NOMO-1 (cell line): ENCODE measurements around the gene BTBD9.
A peak's percentile ranks its signal among the peaks of the same experiment; 100 is the strongest.
"Not testable (repeated sequence)": the region's sequence is repeated elsewhere in the genome, so short reads cannot be mapped to it uniquely, and the experiment has no call there.

Source experiments
- DNase-seq, 2 experiments: peaks; one replicate each; lab custom pipeline; 2025; ENCODE audit not compliant: unreplicated experiment in 2 of 2; lab: John Stamatoyannopoulos, UW

The BTBD9 gene

DNA sequence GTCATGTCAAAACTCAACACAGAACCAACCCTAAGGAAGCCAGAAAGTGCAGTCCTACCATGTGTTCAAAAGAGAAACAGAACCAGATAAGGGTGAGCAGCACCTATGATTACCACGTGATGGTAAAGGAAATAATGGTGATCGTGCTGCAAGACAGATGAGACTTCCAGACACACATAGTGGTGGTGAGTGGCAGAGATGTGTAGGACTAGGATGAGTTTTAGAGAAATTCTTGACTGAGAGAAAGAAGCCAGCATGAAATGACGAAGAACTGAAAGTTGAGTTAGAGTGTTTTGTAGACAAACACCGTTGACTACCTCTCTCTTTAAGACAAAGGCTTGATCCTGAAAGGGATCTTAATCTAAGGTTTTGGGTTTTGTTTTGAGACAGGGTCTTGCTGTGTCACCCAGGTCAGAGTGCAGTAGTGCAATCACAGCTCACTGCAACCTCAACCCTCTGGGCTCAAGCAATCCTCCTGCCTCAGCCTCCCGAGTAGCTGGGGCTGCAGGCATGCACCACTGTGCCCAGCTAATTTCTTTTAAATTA, 10.6 kb upstream of the BTBD9 start:
- DNase-seq, result no peak

GRCh38 chr6:38649744-38650143, 10.0 kb upstream of the BTBD9 start:
- DNase-seq, result no peak

- no peak for DNase-seq
These were observed 8.9 kb upstream of the BTBD9 start for GRCh38 chr6:38648629-38649028.

DNA sequence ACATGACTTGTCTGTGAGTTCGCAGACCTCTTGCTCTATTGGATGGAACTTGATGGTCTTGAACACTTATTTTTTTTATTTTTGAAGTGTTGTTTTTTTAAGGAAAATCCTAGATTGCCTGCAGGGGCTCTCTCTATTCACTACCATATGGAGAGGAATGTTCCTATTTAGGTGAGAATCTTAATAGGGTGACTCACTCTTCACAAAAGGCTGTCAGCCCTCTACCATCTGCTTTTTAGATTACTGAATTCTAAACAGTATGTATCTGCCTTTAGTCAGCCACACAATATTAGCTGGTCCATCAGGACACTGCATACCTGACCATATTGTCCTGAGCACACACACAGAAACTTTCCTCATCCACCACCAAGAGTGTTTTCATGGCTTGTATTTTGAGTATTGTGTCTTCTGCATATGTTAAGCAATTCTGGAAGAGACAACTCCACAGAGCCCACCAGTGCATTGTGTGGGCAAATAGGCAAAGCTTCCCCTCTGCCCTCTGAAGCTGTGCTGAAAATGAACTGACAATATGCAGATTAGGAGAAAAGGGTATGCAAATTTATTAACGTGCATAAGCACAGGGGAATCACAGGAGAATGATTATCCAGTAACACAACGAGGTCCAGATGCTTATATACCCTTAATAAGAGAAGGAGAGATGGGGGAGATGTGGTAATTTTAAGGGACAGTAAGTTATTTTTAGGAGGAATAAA, 6.6 kb upstream of the BTBD9 start:
- no peak for DNase-seq

- DNase-seq, result no peak
These were observed 5.2 kb upstream of the BTBD9 start for GRCh38 chr6:38644951-38645350.

DNA sequence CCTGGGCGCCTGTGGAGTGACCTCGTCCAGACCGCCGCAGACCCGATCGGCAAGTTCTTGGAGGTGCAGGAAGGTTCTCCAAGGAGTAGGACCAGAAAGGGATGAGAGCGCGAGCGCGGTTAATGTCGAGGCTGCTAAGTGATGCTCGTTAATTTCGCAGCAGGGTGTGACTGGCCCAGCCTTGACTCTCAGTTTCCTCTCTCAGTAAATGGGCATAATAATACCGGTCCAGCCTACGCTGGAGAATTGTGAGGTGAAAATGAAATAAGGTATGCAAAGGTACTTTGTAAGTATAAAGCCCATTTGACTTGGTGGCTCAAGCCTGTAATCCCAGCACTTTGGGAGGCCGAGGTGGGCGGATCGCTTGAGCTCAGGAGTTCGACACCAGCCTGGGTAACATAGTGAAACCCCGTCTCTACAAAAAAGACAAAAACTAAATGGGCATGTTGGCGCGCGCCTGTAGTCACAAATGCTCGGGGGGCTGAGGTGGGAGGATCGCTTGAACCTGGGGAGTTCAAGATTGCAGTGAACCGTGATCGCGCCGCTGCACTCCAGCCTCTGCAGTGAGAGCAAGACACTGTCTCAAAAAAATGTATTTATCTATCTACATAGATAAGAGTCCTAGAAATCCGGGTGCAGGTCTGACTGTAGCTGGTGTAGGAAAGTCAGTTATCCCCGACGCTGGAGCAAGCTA, 634 bp upstream of the BTBD9 start:
- peak in 1 of 2 experiments; percentile 53 for DNase-seq

- peak; percentile 5 to 37 for DNase-seq
These were observed 710 bp downstream of the BTBD9 start for GRCh38 chr6:38638941-38639497.

DNA sequence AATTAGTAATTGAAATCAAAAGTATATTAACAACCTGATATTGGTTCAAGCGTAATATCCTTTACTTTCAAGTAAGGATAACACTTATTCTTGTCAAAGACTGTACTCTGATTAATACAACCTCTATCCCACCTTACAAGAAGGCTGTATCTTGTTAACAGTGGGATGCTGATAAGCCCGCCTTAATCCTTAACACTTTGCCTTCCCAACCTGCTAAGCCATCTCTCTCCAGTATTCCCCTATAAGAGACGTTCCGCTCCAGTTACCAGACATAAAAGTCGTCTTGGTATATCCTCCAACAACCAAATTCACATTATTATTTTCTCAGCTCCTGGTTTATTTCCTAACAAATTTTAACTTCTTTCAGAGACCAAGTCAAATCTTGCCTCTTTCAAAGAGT, 2.0 kb downstream of the BTBD9 start:
- DNase-seq, result no peak

GRCh38 chr6:38636027-38636426, 3.7 kb downstream of the BTBD9 start:
- DNase-seq, result no peak

- no peak for DNase-seq
These were observed 5.2 kb downstream of the BTBD9 start for GRCh38 chr6:38634518-38634917.

GRCh38 chr6:38632490-38632889, 7.2 kb downstream of the BTBD9 start:
- no peak for DNase-seq

DNA sequence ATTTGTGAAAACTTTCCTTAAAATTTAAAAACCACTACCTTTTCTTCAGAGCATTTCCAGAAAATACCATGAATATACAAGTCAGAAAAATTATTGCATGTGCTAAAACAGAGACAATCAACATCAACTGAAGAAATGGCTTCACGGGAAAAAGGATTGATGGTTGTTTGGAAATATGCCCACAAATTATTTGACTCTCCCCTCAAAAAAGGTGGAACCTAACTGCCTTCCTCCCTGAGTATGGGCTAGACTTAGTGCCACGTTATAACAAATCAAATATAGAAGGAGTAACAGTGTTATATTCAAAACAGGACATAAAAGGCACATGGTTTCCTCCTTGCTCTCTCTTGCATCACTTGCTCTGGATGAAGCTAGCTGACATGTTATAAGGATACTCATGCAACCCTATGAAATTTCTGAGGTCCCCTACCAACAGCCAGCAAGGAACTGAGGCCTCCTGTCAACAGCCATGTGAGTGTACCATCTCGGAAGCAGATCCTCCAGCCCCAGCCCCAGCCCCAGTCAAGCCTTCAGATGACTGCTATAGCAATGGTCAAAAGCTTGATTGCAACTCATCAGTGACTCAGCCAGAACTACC, 8.4 kb downstream of the BTBD9 start:
- DNase-seq, result no peak

DNA sequence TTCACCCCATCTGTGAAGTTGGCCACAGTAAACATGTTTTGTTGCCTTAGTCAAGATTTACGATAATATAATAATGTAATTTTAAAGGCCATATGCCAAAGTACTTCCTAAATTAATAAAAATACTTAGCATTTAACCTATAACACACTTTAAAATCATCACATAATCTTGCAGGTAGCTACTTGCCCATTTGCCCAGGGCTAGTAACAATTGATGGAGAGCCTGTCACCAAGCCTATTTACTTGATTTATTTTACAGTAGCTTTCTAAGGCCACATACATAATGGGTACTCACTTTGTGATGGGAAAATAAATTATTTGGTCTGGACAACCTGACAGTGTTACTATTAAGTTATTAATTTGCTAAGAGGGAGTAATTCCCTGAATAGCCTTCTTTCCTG, 14.5 kb downstream of the BTBD9 start:
- no peak for DNase-seq

GRCh38 chr6:38619342-38619741, 20.4 kb downstream of the BTBD9 start:
- not testable (repeated sequence) for DNase-seq

- DNase-seq, result not testable (repeated sequence)
These were observed 21.4 kb downstream of the BTBD9 start for GRCh38 chr6:38618301-38618700.

GRCh38 chr6:38617856-38618255, 21.9 kb downstream of the BTBD9 start:
- DNase-seq, result no peak

DNA sequence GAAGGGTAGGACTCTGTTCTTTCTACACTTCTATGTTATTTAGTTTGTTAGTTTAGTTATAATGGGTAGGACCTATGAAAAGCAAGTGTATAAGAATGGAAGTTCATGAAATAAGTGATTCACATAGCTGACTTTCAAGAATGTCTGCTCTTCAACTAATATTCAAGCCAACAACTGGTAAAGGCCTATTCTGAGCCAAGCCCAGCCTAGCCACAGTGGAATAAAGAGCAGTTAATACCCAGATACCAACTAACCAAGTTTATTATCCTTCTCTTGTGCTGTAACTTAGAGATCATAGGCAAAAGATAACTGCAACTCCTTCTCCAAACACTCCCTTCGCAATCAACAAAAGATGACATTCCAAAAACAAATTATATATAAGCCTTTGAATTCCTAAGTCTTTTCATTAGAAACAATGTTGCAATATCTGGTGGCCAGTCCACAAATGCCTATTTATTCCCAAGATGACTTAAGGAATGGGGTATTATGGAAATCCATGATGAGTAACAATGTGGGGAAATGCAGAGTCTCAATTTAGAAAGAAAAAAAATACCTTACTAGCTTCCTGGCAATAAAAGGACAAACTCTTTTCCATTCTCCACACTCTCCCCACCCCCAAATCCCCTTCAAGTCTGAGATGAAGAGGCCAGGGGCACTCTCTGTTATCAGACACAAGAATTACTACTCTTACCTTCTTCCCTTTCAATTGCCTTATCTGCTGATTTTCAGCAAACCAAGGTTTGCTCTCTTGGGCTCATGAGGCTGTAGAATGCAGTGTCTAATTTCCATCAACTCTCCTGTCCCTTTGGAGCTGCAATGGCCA, 27.4 kb downstream of the BTBD9 start:
- DNase-seq, result no peak

DNA sequence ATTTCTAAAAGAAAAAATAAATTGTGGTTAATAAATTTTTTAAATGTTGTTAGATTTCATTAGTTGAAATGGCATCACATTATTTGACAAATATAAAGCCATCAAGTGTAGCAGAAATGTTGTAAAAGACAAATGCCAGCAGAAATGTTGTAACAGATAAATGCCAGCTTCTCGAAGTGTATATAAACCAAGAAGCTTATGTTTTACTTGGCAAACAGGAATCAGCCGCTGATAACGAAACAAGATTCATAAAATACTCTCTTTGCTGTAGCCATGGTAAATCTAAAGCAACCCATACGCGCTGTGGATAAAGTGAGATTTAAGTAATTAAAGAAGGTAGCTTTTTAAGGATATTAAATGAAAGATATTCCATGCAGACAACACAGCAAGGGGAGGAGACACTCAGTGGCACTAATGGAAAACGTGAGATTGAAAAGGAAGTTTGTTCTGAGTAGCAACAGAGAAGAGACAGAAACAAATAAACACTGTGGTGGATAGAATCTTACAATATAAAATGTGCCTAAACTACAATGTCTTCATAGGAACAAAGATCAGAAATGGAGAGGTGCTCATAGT, 29.6 kb downstream of the BTBD9 start:
- no peak for DNase-seq

GRCh38 chr6:38604700-38605099, 35.0 kb downstream of the BTBD9 start:
- no peak for DNase-seq

GRCh38 chr6:38603966-38604365, 35.8 kb downstream of the BTBD9 start:
- no peak for DNase-seq
